ENCODE data around the gene RFX2. TPM values are rescaled to one million over a fixed set of nuclear protein-coding genes. Genes with fewer than 3 reads are reported as not detected.
A peak's percentile ranks its signal among the peaks of the same experiment; 100 is the strongest.

Gene RFX2
- total and polyA plus RNA-seq, 9 of the 15 experiments (the other 6 are each of a cell fraction or from before 2014, with no cell fraction given), result 3.6 to 18.7 (median 8.7) TPM

GRCh38 chr19:6125571-6125989 lies 15.3 kb upstream of the RFX2 start (continued):
- no peak for TF ChIP-seq ZHX1 (conservative IDR thresholded peaks at IDR 0.05; ENCODE audit: low read length)
- TF ChIP-seq MEF2A (IDR thresholded peaks at IDR 0.05; ENCODE audit: control insufficient read depth, low read depth, low read length), result no peak
- TF ChIP-seq ETV1 (tag; conservative IDR thresholded peaks at IDR 0.05; ENCODE audit: low read depth), result no peak
- TF ChIP-seq PPARD (CRISPR knock-in tag; IDR thresholded peaks at IDR 0.05), result no peak
- TF ChIP-seq FOSL1 (tag; conservative IDR thresholded peaks at IDR 0.05), result no peak
- TF ChIP-seq, protein P1, sequence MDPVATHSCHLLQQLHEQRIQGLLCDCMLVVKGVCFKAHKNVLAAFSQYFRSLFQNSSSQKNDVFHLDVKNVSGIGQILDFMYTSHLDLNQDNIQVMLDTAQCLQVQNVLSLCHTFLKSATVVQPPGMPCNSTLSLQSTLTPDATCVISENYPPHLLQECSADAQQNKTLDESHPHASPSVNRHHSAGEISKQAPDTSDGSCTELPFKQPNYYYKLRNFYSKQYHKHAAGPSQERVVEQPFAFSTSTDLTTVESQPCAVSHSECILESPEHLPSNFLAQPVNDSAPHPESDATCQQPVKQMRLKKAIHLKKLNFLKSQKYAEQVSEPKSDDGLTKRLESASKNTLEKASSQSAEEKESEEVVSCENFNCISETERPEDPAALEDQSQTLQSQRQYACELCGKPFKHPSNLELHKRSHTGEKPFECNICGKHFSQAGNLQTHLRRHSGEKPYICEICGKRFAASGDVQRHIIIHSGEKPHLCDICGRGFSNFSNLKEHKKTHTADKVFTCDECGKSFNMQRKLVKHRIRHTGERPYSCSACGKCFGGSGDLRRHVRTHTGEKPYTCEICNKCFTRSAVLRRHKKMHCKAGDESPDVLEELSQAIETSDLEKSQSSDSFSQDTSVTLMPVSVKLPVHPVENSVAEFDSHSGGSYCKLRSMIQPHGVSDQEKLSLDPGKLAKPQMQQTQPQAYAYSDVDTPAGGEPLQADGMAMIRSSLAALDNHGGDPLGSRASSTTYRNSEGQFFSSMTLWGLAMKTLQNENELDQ (CRISPR knock-in tag; IDR thresholded peaks at IDR 0.05; ENCODE audit: borderline replicate concordance), result no peak
- TF ChIP-seq ZEB2 (IDR thresholded peaks at IDR 0.05), result peak; percentile 34; the same call in 1 of the 2 replicates
- no peak for TF ChIP-seq SNIP1 (IDR thresholded peaks at IDR 0.05; ENCODE audit: low read depth)
- no peak for TF ChIP-seq ZNF79 (CRISPR knock-in tag; IDR thresholded peaks at IDR 0.05; ENCODE audit: low read depth)
- TF ChIP-seq BRD9 (IDR thresholded peaks at IDR 0.05; ENCODE audit: low read depth, partially characterized antibody), result no peak
- TF ChIP-seq MTA3 (IDR thresholded peaks at IDR 0.05; ENCODE audit: borderline replicate concordance), result peak; percentile 20; the same call in 1 of the 2 replicates
- TF ChIP-seq NFXL1 (CRISPR knock-in tag; IDR thresholded peaks at IDR 0.05), result no peak
- 0 out of 4 replicates have a peak, but pooled peaks of 1 of the 2 experiments have one; percentile 42 for TF ChIP-seq FOXA3 (CRISPR knock-in tag; conservative IDR thresholded peaks at IDR 0.05 in 1 of 2, IDR thresholded peaks at IDR 0.05 in 1 of 2)
- TF ChIP-seq, protein P2, sequence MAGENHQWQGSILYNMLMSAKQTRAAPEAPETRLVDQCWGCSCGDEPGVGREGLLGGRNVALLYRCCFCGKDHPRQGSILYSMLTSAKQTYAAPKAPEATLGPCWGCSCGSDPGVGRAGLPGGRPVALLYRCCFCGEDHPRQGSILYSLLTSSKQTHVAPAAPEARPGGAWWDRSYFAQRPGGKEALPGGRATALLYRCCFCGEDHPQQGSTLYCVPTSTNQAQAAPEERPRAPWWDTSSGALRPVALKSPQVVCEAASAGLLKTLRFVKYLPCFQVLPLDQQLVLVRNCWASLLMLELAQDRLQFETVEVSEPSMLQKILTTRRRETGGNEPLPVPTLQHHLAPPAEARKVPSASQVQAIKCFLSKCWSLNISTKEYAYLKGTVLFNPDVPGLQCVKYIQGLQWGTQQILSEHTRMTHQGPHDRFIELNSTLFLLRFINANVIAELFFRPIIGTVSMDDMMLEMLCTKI (IDR thresholded peaks at IDR 0.05; ENCODE audit: partially characterized antibody), result no peak
- peak; percentile 95 for TF ChIP-seq ARID2 (IDR thresholded peaks at IDR 0.05)
- peak in 2 of 3 experiments; percentile 26 to 54 for TF ChIP-seq YY1 (IDR thresholded peaks at IDR 0.05; ENCODE audit: borderline replicate concordance in 1 of 3, control insufficient read depth in 1 of 3, extremely low read depth in 1 of 3, insufficient read depth in 3 of 3, insufficient read length in 1 of 3, insufficient replicate concordance in 2 of 3, low read depth in 1 of 3, low read length in 2 of 3)
- TF ChIP-seq HNRNPL (IDR thresholded peaks at IDR 0.05; ENCODE audit: low read depth, low read length), result no peak
- no peak for TF ChIP-seq USF2 (CRISPR knock-in tag; IDR thresholded peaks at IDR 0.05)
- TF ChIP-seq ZNF324 (CRISPR knock-in tag; IDR thresholded peaks at IDR 0.05), result no peak
- no peak for TF ChIP-seq TRIM28 (IDR thresholded peaks at IDR 0.05)
- TF ChIP-seq GTF2A2 (tag; IDR thresholded peaks at IDR 0.05), result no peak
- no peak for TF ChIP-seq DMBX1 (CRISPR knock-in tag; IDR thresholded peaks at IDR 0.05; ENCODE audit: borderline replicate concordance)
